H1 (cell line): Measurements from ENCODE around the gene CDS2. TPM values are rescaled to one million over a fixed set of nuclear protein-coding genes. Genes with fewer than 3 reads are reported as not detected.

Experiments used
- CBX5 ChIP-seq: fragments of 300-800, 300-1000 bp; sonication (generic); IDR thresholded peaks from 2 replicates; pipeline ENCODE4 v1.7.1; 2016; ENCODE audit warnings: antibody characterized with exemption, low read length, low read depth
- CEBPB ChIP-seq: IDR thresholded peaks from 2 replicates; pipeline ENCODE4 v1.6.1; 2012; ENCODE audit warnings: low read depth, low read length
- CTBP2 ChIP-seq: IDR thresholded peaks from 2 replicates; pipeline ENCODE4 v1.7.0; 2011; ENCODE audit warnings: borderline replicate concordance, mild to moderate bottlenecking, moderate library complexity, mixed read lengths, low read length; ENCODE audit not compliant: insufficient read depth, insufficient read length
- GTF2F1 ChIP-seq: IDR thresholded peaks from 2 replicates; pipeline ENCODE4 v1.6.1; 2012; ENCODE audit warnings: low read depth, low read length, improper control_type of control experiment, borderline replicate concordance
- HDAC6 ChIP-seq: IDR thresholded peaks from one replicate; pipeline ENCODE4 v1.7.1; 2012; ENCODE audit warnings: low read depth, mild to moderate bottlenecking, inconsistent platforms, low read length, moderate library complexity
- NANOG ChIP-seq: IDR thresholded peaks from 2 replicates; pipeline ENCODE4 v1.6.1; 2011; ENCODE audit warnings: low read length, low read depth, mild to moderate bottlenecking, inconsistent platforms; ENCODE audit not compliant: insufficient read depth, poor library complexity, severe bottlenecking
- SIX5 ChIP-seq: IDR thresholded peaks from 2 replicates; pipeline ENCODE4 v1.6.1; 2011; ENCODE audit warnings: mild to moderate bottlenecking, low read depth, low read length
- SUZ12 ChIP-seq: fragments of 200-600 bp; sonication (generic); IDR thresholded peaks from 2 replicates; pipeline ENCODE4 v1.6.1; 2012; ENCODE audit warnings: mild to moderate bottlenecking, inconsistent platforms, low read length, moderate library complexity, mixed read lengths
- polyA plus RNA-seq, 7 experiments: library from polyadenylated mRNA; depleted of rRNA in 3 of 7; stranded (reverse) in 5 of 7; unstranded in 2 of 7; fragments of >200 nt in 5 of 7; fragments of 200-250 nt in 2 of 7; gene quantifications; 1 replicate in 5 of 7; 2 replicates in 1 of 7; 4 replicates in 1 of 7; pipeline versions ENCODE4 v1.2.1 to v1.2.3, GENCODE V29; 2011 to 2013; ENCODE audit warnings: missing spikeins in 2 of 7, mixed read lengths in 2 of 7
- total RNA-seq: library from RNA; stranded (reverse); fragmentation: NEBNext Ultra II Directional; extraction: Animal tissue kit (Norgen Biotek cat#: 25700); gene quantifications from 2 replicates; pipeline ENCODE4 v1.2.1, GENCODE V29; 2021

The CDS2 gene
- total and polyA plus RNA-seq, 2 of the 8 experiments (the other 6 are each of a cell fraction or from before 2014, with no cell fraction given), result 54.0 to 56.2 TPM

DNA sequence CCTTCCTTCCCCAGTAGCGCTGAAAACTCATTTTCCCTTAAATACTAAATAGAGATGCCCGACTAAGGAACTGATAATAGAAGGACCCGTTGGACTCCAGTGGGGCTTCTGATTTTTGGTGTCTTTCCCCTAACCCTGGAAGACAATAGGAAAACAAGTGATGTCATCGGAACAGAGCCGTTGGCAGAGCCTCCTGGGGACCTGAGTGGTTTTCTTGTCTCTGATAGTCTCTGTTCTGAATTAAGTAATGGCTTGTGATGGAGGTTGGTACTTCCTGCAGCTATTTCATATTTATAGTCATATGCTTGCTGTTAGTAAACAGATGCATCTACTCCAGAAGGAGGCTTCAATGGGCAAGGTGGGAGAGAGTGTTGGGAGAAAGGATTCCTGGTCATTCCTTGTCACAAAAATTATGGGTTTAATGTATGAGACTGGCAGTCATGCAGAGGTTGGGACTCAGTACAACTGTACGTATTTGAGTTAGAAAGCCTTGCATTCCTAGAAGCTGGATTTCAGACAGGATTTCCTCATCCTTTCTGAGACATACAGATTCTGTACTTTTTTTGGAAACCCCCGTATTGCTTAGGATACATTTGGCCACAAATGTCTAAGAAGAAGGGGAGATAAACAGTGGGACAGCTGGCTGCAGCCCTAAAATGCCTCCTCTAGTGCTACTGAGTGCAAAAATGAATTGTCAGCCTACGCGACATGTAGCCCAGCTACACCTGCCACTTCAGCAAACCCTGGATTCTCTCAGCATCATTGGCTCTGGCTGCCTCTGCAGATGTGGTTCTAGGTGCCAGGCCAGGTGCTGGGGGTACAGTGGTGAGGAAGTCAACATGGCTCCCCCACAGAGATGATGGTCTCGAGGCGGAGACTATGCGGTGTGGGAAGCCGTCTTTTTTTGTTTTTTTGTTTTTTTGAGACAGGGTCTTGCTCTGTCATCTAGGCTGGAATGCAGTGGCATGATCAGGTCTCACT is 38.1 kb downstream of the CDS2 start (continued):
- TF ChIP-seq HDAC6 (no peak), NANOG (no peak), CTBP2 (no peak), CEBPB (no peak), GTF2F1 (no peak), CBX5 (no peak), SIX5 (no peak), SUZ12 (no peak)
